ENCODE results near the gene UMAD1.

Gene UMAD1

DNA sequence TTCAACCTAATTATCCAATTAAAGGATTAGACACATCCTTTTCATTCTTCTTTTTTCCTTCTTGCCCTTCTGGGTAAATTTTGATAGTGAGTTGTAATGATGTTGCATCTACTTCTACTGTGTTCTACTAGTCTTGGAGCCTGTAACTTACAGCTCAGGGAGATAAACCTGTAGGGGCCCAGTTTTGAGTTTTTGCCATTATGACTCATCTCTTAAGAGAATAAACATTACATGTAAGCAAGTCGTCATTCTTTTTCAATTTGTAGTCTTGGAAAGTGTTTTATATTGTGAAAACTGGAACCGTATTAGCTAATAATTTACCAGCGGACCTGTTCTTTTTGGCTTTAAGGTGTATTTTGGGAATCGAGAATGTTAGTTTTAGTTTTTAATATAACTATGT lies 167.6 kb downstream of the UMAD1 start:
- Histone ChIP-seq H3K27me3 (ENCODE audit: insufficient read depth, low read length, poor library complexity) (no peaks in the 10 kb centered on the region), H3K27ac (ENCODE audit: low read depth, low read length) (no peak overlapping the region), H3K79me1 (ENCODE audit: low read length) (no peaks in the 10 kb centered on the region), H2BK5ac (ENCODE audit: low read length) (no peak overlapping the region), H4K8ac (ENCODE audit: low read depth, low read length) (no peak overlapping the region), H3K4me3 (ENCODE audit: low read length) (no peak overlapping the region), H3K56ac (ENCODE audit: low read length) (no peak overlapping the region), H3K4ac (ENCODE audit: low read depth, low read length) (no peak overlapping the region), H4K5ac (ENCODE audit: low read length) (no peak overlapping the region), H3K18ac (ENCODE audit: low read length) (no peak overlapping the region), H3K4me2 (ENCODE audit: low read length) (no peak overlapping the region), H3K4me1 (ENCODE audit: control insufficient read depth, low read depth, low read length) (no peaks in the 10 kb centered on the region), H2BK15ac (replicated peaks; ENCODE audit: low read depth) (no peak overlapping the region), H3K79me2 (ENCODE audit: control insufficient read depth, insufficient read depth, low read length) (no peaks in the 10 kb centered on the region), H3K36me3 (ENCODE audit: control insufficient read depth, insufficient read depth, low read length) (no peaks in the 10 kb centered on the region), H2AK5ac (ENCODE audit: low read length) (no peak overlapping the region), H2BK120ac (ENCODE audit: low read depth, low read length) (no peak overlapping the region), H3K23ac (ENCODE audit: low read length) (no peak overlapping the region), H3K9ac (ENCODE audit: low read length) (no peak overlapping the region)
- DNase-seq = no peak
- WGBS (ENCODE audit: extremely low coverage, insufficient coverage, low lambda C conversion rate) = 100% methylated on average over 1 of the region's 4 CpGs

DNA sequence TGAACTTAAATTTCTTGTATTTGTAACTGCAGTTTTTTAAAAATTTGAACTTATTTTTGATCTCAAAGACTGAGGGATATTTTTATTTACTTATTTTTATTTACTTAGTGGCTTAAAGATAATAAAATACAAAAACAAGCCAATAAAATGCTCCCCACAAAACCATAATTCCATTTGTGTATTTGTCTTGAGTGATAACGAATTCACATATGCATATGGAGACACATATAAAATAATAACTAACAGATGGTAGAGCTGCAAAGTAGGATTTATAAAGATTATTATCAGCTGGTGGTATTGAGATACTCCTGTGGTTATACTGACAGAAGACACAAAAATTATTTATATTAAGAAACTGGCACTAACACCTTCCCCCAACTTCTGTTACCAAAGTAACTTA lies 168.1 kb downstream of the UMAD1 start:
- Histone ChIP-seq H3K27ac (ENCODE audit: low read depth, low read length) (no peak overlapping the region), H3K9ac (ENCODE audit: low read length) (no peak overlapping the region), H3K56ac (ENCODE audit: low read length) (no peak overlapping the region), H3K4me2 (ENCODE audit: low read length) (no peak overlapping the region), H2BK15ac (replicated peaks; ENCODE audit: low read depth) (no peak overlapping the region), H3K27me3 (ENCODE audit: insufficient read depth, low read length, poor library complexity) (no peaks in the 10 kb centered on the region), H2BK120ac (ENCODE audit: low read depth, low read length) (no peak overlapping the region), H3K79me2 (ENCODE audit: control insufficient read depth, insufficient read depth, low read length) (no peaks in the 10 kb centered on the region), H3K4me3 (ENCODE audit: low read length) (no peak overlapping the region), H3K36me3 (ENCODE audit: control insufficient read depth, insufficient read depth, low read length) (no peaks in the 10 kb centered on the region), H2AK5ac (ENCODE audit: low read length) (no peak overlapping the region), H3K4me1 (ENCODE audit: control insufficient read depth, low read depth, low read length) (no peaks in the 10 kb centered on the region), H2BK5ac (ENCODE audit: low read length) (no peak overlapping the region), H3K4ac (ENCODE audit: low read depth, low read length) (no peak overlapping the region), H3K18ac (ENCODE audit: low read length) (no peak overlapping the region), H4K5ac (ENCODE audit: low read length) (no peak overlapping the region), H3K23ac (ENCODE audit: low read length) (no peak overlapping the region), H3K79me1 (ENCODE audit: low read length) (no peaks in the 10 kb centered on the region), H4K8ac (ENCODE audit: low read depth, low read length) (no peak overlapping the region)
- DNase-seq = no peak
- WGBS (ENCODE audit: extremely low coverage, insufficient coverage, low lambda C conversion rate) = no CpG with 5 or more reads among the region's 1 CpG

DNA sequence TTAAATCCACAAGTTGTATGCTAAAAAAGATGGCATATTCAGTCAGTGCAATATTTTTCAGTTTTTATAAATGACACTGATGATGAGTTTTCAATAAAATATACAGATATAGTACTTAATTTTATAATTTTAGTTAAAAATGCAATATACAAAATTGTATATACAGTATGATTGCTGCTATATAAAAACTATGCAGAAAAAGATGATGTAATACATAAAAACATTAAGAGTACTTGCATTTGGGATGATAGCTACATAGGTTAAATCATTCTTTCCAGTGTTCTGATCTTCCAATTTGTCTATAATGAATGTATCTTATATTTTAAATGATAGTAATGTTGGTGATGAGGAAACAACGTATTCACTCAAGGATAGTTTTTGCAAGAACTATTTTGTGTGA lies 169.8 kb downstream of the UMAD1 start:
- H2BK120ac ChIP-seq (ENCODE audit: low read depth, low read length) = no peak overlapping the region
- H3K4ac ChIP-seq (ENCODE audit: low read depth, low read length) = no peak overlapping the region

DNA sequence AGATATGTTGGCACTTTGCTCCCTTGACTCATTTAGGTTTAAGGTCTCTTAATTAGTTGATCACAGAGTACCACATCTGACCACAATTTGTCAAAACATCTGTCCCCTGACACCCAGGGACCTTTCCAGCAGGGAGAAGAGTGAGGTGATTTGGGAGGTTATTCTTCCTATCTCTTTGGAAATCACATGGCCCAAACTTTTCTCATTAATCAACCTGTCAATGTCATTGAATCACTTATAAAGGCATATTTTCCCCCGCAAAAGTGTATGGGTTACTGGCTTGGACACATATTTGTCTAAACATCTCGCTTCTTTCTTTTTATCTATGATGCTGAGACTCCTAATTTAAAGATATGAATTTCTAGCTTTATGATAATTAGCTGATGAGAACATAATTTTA lies 170.3 kb downstream of the UMAD1 start:
- no peak overlapping the region for H4K5ac ChIP-seq (ENCODE audit: low read length)
- no CpG with 5 or more reads among the region's 2 CpGs for WGBS (ENCODE audit: extremely low coverage, insufficient coverage, low lambda C conversion rate)
- H3K36me3 ChIP-seq (ENCODE audit: control insufficient read depth, insufficient read depth, low read length) = no peaks in the 10 kb centered on the region

More for the DNA sequence above, 169.8 kb downstream of the UMAD1 start:
- no CpG with 5 or more reads among the region's 1 CpG for WGBS (ENCODE audit: extremely low coverage, insufficient coverage, low lambda C conversion rate)
- H4K8ac ChIP-seq (ENCODE audit: low read depth, low read length) = no peak overlapping the region
- no peaks in the 10 kb centered on the region for H3K36me3 ChIP-seq (ENCODE audit: control insufficient read depth, insufficient read depth, low read length)
- H2BK5ac ChIP-seq (ENCODE audit: low read length) = no peak overlapping the region
- H3K27ac ChIP-seq (ENCODE audit: low read depth, low read length) = no peak overlapping the region
- H3K18ac ChIP-seq (ENCODE audit: low read length) = no peak overlapping the region
- H3K4me2 ChIP-seq (ENCODE audit: low read length) = no peak overlapping the region
- DNase-seq = no peak
- H3K4me3 ChIP-seq (ENCODE audit: low read length) = no peak overlapping the region
- no peaks in the 10 kb centered on the region for H3K79me1 ChIP-seq (ENCODE audit: low read length)
- no peaks in the 10 kb centered on the region for H3K79me2 ChIP-seq (ENCODE audit: control insufficient read depth, insufficient read depth, low read length)
- H4K5ac ChIP-seq (ENCODE audit: low read length) = no peak overlapping the region
- H3K56ac ChIP-seq (ENCODE audit: low read length) = no peak overlapping the region
- H2AK5ac ChIP-seq (ENCODE audit: low read length) = no peak overlapping the region
- no peak overlapping the region for H3K23ac ChIP-seq (ENCODE audit: low read length)
- H3K4me1 ChIP-seq (ENCODE audit: control insufficient read depth, low read depth, low read length) = no peaks in the 10 kb centered on the region
- H2BK15ac ChIP-seq (replicated peaks; ENCODE audit: low read depth) = no peak overlapping the region
- no peaks in the 10 kb centered on the region for H3K27me3 ChIP-seq (ENCODE audit: insufficient read depth, low read length, poor library complexity)
- H3K9ac ChIP-seq (ENCODE audit: low read length) = no peak overlapping the region

DNA sequence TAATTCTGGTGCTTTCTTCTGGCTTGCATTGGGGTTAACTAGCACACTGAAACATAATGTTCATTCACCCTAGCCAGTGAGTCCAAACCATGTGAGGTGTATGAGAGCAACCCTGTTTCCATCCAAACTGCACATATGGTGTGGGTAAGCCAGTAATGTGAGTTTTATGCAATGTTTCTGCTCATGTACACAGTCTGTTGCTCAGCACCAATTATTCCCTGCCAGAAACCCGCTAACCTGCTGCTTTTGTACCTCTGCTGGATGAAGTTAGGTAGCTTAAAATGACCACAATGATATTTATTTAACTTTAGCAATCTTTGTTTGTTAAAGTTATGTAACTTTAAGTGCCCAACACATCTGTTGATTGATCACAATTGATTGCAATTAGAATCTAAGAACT lies 171.6 kb downstream of the UMAD1 start:
- Histone ChIP-seq H3K79me1 (ENCODE audit: low read length) (no peaks in the 10 kb centered on the region), H3K36me3 (ENCODE audit: control insufficient read depth, insufficient read depth, low read length) (no peaks in the 10 kb centered on the region), H3K4me1 (ENCODE audit: control insufficient read depth, low read depth, low read length) (no peaks in the 10 kb centered on the region), H3K4me2 (ENCODE audit: low read length) (no peak overlapping the region), H2BK5ac (ENCODE audit: low read length) (no peak overlapping the region), H3K23ac (ENCODE audit: low read length) (no peak overlapping the region), H3K4ac (ENCODE audit: low read depth, low read length) (no peak overlapping the region), H3K18ac (ENCODE audit: low read length) (no peak overlapping the region), H3K27ac (ENCODE audit: low read depth, low read length) (no peak overlapping the region), H2BK120ac (ENCODE audit: low read depth, low read length) (no peak overlapping the region), H2BK15ac (replicated peaks; ENCODE audit: low read depth) (no peak overlapping the region), H4K5ac (ENCODE audit: low read length) (no peak overlapping the region), H3K79me2 (ENCODE audit: control insufficient read depth, insufficient read depth, low read length) (no peaks in the 10 kb centered on the region), H3K27me3 (ENCODE audit: insufficient read depth, low read length, poor library complexity) (no peaks in the 10 kb centered on the region), H4K8ac (ENCODE audit: low read depth, low read length) (no peak overlapping the region), H2AK5ac (ENCODE audit: low read length) (no peak overlapping the region), H3K56ac (ENCODE audit: low read length) (no peak overlapping the region), H3K9ac (ENCODE audit: low read length) (no peak overlapping the region), H3K4me3 (ENCODE audit: low read length) (no peak overlapping the region)
- no peak for DNase-seq
- no CpG with 5 or more reads among the region's 1 CpG for WGBS (ENCODE audit: extremely low coverage, insufficient coverage, low lambda C conversion rate)

More for the DNA sequence above, 170.3 kb downstream of the UMAD1 start:
- Histone ChIP-seq H3K4ac (ENCODE audit: low read depth, low read length) (no peak overlapping the region), H3K4me2 (ENCODE audit: low read length) (no peak overlapping the region), H3K23ac (ENCODE audit: low read length) (no peak overlapping the region), H3K56ac (ENCODE audit: low read length) (no peak overlapping the region), H3K27ac (ENCODE audit: low read depth, low read length) (no peak overlapping the region), H4K8ac (ENCODE audit: low read depth, low read length) (no peak overlapping the region), H2BK5ac (ENCODE audit: low read length) (no peak overlapping the region), H2BK15ac (replicated peaks; ENCODE audit: low read depth) (no peak overlapping the region), H3K79me1 (ENCODE audit: low read length) (no peaks in the 10 kb centered on the region), H3K27me3 (ENCODE audit: insufficient read depth, low read length, poor library complexity) (no peaks in the 10 kb centered on the region), H3K4me1 (ENCODE audit: control insufficient read depth, low read depth, low read length) (no peaks in the 10 kb centered on the region), H3K4me3 (ENCODE audit: low read length) (no peak overlapping the region), H3K9ac (ENCODE audit: low read length) (no peak overlapping the region), H2AK5ac (ENCODE audit: low read length) (no peak overlapping the region), H3K79me2 (ENCODE audit: control insufficient read depth, insufficient read depth, low read length) (no peaks in the 10 kb centered on the region), H2BK120ac (ENCODE audit: low read depth, low read length) (no peak overlapping the region), H3K18ac (ENCODE audit: low read length) (no peak overlapping the region)
- DNase-seq = no peak

DNA sequence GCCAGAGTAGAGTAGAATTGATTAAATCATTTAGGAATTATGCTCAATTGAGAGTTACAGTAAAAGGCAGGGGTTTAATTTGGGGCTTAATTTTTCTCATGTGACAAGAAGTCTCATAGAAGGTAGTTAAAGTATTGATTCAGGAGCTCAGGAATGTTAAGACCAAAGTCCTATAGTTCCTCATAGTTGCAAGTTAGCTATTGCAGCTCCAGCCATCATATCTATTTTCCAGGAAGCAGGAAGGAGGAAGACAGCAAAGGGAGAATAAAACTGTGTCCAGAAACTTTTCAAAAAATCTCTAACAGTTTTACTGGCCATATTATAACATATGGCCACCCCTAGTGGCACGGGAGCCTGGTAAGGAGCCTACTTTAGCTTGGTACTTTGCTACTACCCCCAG lies 174.8 kb downstream of the UMAD1 start:
- Histone ChIP-seq H2BK5ac (ENCODE audit: low read length) (no peak overlapping the region), H3K79me1 (ENCODE audit: low read length) (no peaks in the 10 kb centered on the region), H3K56ac (ENCODE audit: low read length) (no peak overlapping the region), H3K23ac (ENCODE audit: low read length) (no peak overlapping the region), H2BK15ac (replicated peaks; ENCODE audit: low read depth) (no peak overlapping the region), H3K36me3 (ENCODE audit: control insufficient read depth, insufficient read depth, low read length) (no peaks in the 10 kb centered on the region), H3K4me1 (ENCODE audit: control insufficient read depth, low read depth, low read length) (no peaks in the 10 kb centered on the region), H3K9ac (ENCODE audit: low read length) (no peak overlapping the region), H3K27me3 (ENCODE audit: insufficient read depth, low read length, poor library complexity) (no peaks in the 10 kb centered on the region), H3K79me2 (ENCODE audit: control insufficient read depth, insufficient read depth, low read length) (no peaks in the 10 kb centered on the region), H2AK5ac (ENCODE audit: low read length) (no peak overlapping the region), H4K5ac (ENCODE audit: low read length) (no peak overlapping the region), H2BK120ac (ENCODE audit: low read depth, low read length) (no peak overlapping the region), H3K4ac (ENCODE audit: low read depth, low read length) (no peak overlapping the region), H3K27ac (ENCODE audit: low read depth, low read length) (no peak overlapping the region), H4K8ac (ENCODE audit: low read depth, low read length) (no peak overlapping the region), H3K18ac (ENCODE audit: low read length) (no peak overlapping the region), H3K4me3 (ENCODE audit: low read length) (no peak overlapping the region), H3K4me2 (ENCODE audit: low read length) (no peak overlapping the region)
- WGBS (ENCODE audit: extremely low coverage, insufficient coverage, low lambda C conversion rate) = no CpG with 5 or more reads among the region's 1 CpG
- no peak for DNase-seq
